HCT116 (cell line): Measurements from ENCODE around the gene COL28A1. TPM values are rescaled to one million over a fixed set of nuclear protein-coding genes. Genes with fewer than 3 reads are reported as not detected.

ENCODE experiments used
- ATAC-seq: fragments of 200-7000 bp; cut with Tn5 transposase; 2 replicates; pipeline ENCODE4 v1.9.1; 2020; ENCODE audit warnings: mild to moderate bottlenecking, moderate library complexity
- BruUV-seq: library from RNA; stranded (reverse); fragments of 400-500 nt; replicated peaks from 2 replicates; lab custom pipeline; 2021; lab: Mats Ljungman, UMichigan
- CTCF ChIA-PET: fragments of 300-600 bp; sonication (Branson Sonifier 250); formaldehyde crosslinking; loops from one replicate; lab custom pipeline; 2021; ENCODE audit warnings: antibody characterized with exemption; lab: Charles Lee
- POLR2A ChIA-PET: fragments of 300-600, 350-600 bp; sonication (Branson Sonifier 250); formaldehyde crosslinking; loops from one replicate; lab custom pipeline; 2021; ENCODE audit warnings: antibody characterized with exemption; lab: Charles Lee
- RAD21 ChIA-PET, 2 experiments: fragments of 300-600 bp; sonication (Branson Sonifier 250); formaldehyde crosslinking; loops; one replicate each; lab custom pipeline; 2023; ENCODE audit warnings: low total read pairs in 2 of 2; ENCODE audit not compliant: uncharacterized antibody in 2 of 2, unreplicated experiment in 2 of 2, low non-redundant PET in 1 of 2; lab: Charles Lee
- DNase-seq: peaks from one replicate; pipeline ENCODE4 v3.0.0-alpha.2; 2010; ENCODE audit warnings: low read depth, low spot score
- H2AFZ ChIP-seq: fragments of 200-600 bp; shearing (Covaris generic), sonication (generic); 2 replicates; pipeline ENCODE4 v1.6.1; 2017; ENCODE audit warnings: low read depth, mixed run types, mixed read lengths, antibody characterized with exemption, low read length; ENCODE audit not compliant: poor library complexity, severe bottlenecking
- H3K27ac ChIP-seq: 2 replicates; pipeline ENCODE4 v1.5.1; 2012; ENCODE audit warnings: low read depth, low read length
- H3K27me3 ChIP-seq: fragments of 200-600 bp; sonication (generic); 2 replicates; pipeline ENCODE4 v1.6.1; 2016; ENCODE audit warnings: mixed run types, low read length, mixed read lengths; ENCODE audit not compliant: insufficient read depth
- H3K36me3 ChIP-seq, 2 experiments: fragments of 200-500 bp in 1 of 2; fragments of 200-600 bp in 1 of 2; sonication (Bioruptor generic) in 1 of 2; sonication (generic) in 1 of 2; 2 replicates each; pipeline versions ENCODE4 v1.5.1 to v1.6.1; 2014 to 2016; ENCODE audit warnings: low read length in 2 of 2, inconsistent platforms in 1 of 2, mixed read lengths in 1 of 2, mixed run types in 1 of 2; ENCODE audit not compliant: insufficient read depth in 2 of 2, control insufficient read depth in 1 of 2
- H3K4me1 ChIP-seq, 2 experiments: fragments of 200-600 bp in 1 of 2; sonication (generic) in 1 of 2; 2 replicates each; pipeline versions ENCODE4 v1.5.1 to v1.6.1; 2012 to 2017; ENCODE audit warnings: low read length in 2 of 2, inconsistent platforms in 1 of 2, mild to moderate bottlenecking in 1 of 2, mixed read lengths in 1 of 2, mixed run types in 1 of 2, moderate library complexity in 1 of 2; ENCODE audit not compliant: insufficient read depth in 2 of 2, control insufficient read depth in 1 of 2
- H3K4me2 ChIP-seq: fragments of 200-600 bp; sonication (generic); 2 replicates; pipeline ENCODE4 v1.6.1; 2017; ENCODE audit warnings: mixed run types, low read length, mixed read lengths
- H3K4me3 ChIP-seq, 2 experiments: fragments of 200-600 bp in 1 of 2; sonication (generic) in 1 of 2; replicated peaks in 1 of 2; 2 replicates each; pipeline ENCODE4 v1.5.1; 2011 to 2016; ENCODE audit warnings: low read length in 2 of 2, control low read depth in 1 of 2, low read depth in 1 of 2, mild to moderate bottlenecking in 1 of 2, mixed read lengths in 1 of 2, mixed run types in 1 of 2
- H3K79me2 ChIP-seq: fragments of 200-600 bp; sonication (generic); 2 replicates; pipeline ENCODE4 v1.6.1; 2017; ENCODE audit warnings: mild to moderate bottlenecking, mixed run types, low read length, moderate library complexity, mixed read lengths; ENCODE audit not compliant: insufficient read depth
- H3K9ac ChIP-seq: fragments of 200-600 bp; sonication (generic); 2 replicates; pipeline ENCODE4 v1.6.1; 2016; ENCODE audit warnings: low read length, mixed read lengths
- H3K9me2 ChIP-seq: fragments of 200-600 bp; sonication (generic), shearing (Covaris generic); 2 replicates; pipeline ENCODE4 v1.6.1; 2017; ENCODE audit warnings: mixed run types, mild to moderate bottlenecking, moderate library complexity; ENCODE audit not compliant: insufficient read depth
- H3K9me3 ChIP-seq, 2 experiments: fragments of 200-500 bp in 1 of 2; fragments of 200-600 bp in 1 of 2; sonication (Bioruptor generic) in 1 of 2; sonication (generic) in 1 of 2; 2 replicates each; pipeline ENCODE4 v1.6.1; 2014 to 2017; ENCODE audit warnings: low read length in 2 of 2, mixed read lengths in 2 of 2, inconsistent platforms in 1 of 2, low read depth in 1 of 2, mild to moderate bottlenecking in 1 of 2, mixed run types in 1 of 2, moderate library complexity in 1 of 2; ENCODE audit not compliant: control insufficient read depth in 1 of 2, insufficient read depth in 1 of 2
- H4K20me1 ChIP-seq: fragments of 200-600 bp; sonication (generic), shearing (Covaris generic); 2 replicates; pipeline ENCODE4 v1.6.1; 2017; ENCODE audit warnings: mixed run types, mild to moderate bottlenecking, moderate library complexity; ENCODE audit not compliant: insufficient read depth
- ATF3 ChIP-seq: IDR thresholded peaks from 2 replicates; pipeline ENCODE4 v1.6.1; 2012
- CBX3 ChIP-seq: IDR thresholded peaks from 2 replicates; pipeline ENCODE4 v1.6.1; 2012; ENCODE audit warnings: low read depth
- CEBPB ChIP-seq: IDR thresholded peaks from 2 replicates; pipeline ENCODE4 v1.6.1; 2012; ENCODE audit warnings: low read depth
- CTCF ChIP-seq, 3 experiments: fragments of 200-600 bp in 1 of 3; sonication (generic) in 1 of 3; IDR thresholded peaks in 2 of 3; conservative IDR thresholded peaks in 1 of 3; 2 replicates each; pipeline ENCODE4 v1.5.1; 2012 to 2017; ENCODE audit warnings: low read depth in 2 of 3, low read length in 2 of 3, antibody characterized with exemption in 1 of 3, borderline replicate concordance in 1 of 3, control low read depth in 1 of 3, mild to moderate bottlenecking in 1 of 3, mixed read lengths in 1 of 3, mixed run types in 1 of 3, moderate library complexity in 1 of 3; ENCODE audit not compliant: insufficient read depth in 1 of 3
- EGR1 ChIP-seq: IDR thresholded peaks from 2 replicates; pipeline ENCODE4 v1.6.1; 2012; ENCODE audit warnings: low read depth
- ELF1 ChIP-seq: IDR thresholded peaks from 2 replicates; pipeline ENCODE4 v1.6.1; 2012; ENCODE audit warnings: low read depth, borderline replicate concordance
- FOSL1 ChIP-seq: IDR thresholded peaks from 2 replicates; pipeline ENCODE4 v1.6.1; 2012; ENCODE audit warnings: low read depth
- JUND ChIP-seq: IDR thresholded peaks from 2 replicates; pipeline ENCODE4 v1.6.1; 2012
- MAX ChIP-seq: IDR thresholded peaks from 2 replicates; pipeline ENCODE4 v1.6.1; 2012
- POLR2AphosphoS5 ChIP-seq: IDR thresholded peaks from 2 replicates; pipeline ENCODE4 v1.6.1; 2011; ENCODE audit warnings: mild to moderate bottlenecking, low read depth, low read length, moderate library complexity
- RAD21 ChIP-seq: IDR thresholded peaks from 2 replicates; pipeline ENCODE4 v1.6.1; 2012; ENCODE audit warnings: low read depth, mild to moderate bottlenecking
- REST ChIP-seq: IDR thresholded peaks from 2 replicates; pipeline ENCODE4 v1.6.1; 2012; ENCODE audit warnings: low read depth
- SIN3A ChIP-seq: IDR thresholded peaks from 2 replicates; pipeline ENCODE4 v1.6.1; 2012; ENCODE audit warnings: low read depth
- SP1 ChIP-seq: IDR thresholded peaks from 2 replicates; pipeline ENCODE4 v1.6.1; 2012; ENCODE audit warnings: low read depth
- SRF ChIP-seq: IDR thresholded peaks from 2 replicates; pipeline ENCODE4 v1.6.1; 2012; ENCODE audit warnings: low read depth
- TCF7L2 ChIP-seq: IDR thresholded peaks from 2 replicates; pipeline ENCODE4 v1.7.0; 2011; ENCODE audit warnings: borderline replicate concordance, inconsistent platforms; ENCODE audit not compliant: insufficient read depth, insufficient read length; ENCODE audit errors: extremely low read depth
- YY1 ChIP-seq: IDR thresholded peaks from 2 replicates; pipeline ENCODE4 v1.6.1; 2011; ENCODE audit warnings: low read length, low read depth, moderate library complexity, mild to moderate bottlenecking; ENCODE audit not compliant: insufficient replicate concordance; ENCODE audit errors: extremely low read depth
- ZBTB33 ChIP-seq: IDR thresholded peaks from 2 replicates; pipeline ENCODE4 v1.6.1; 2011; ENCODE audit warnings: mild to moderate bottlenecking, low read length, moderate library complexity; ENCODE audit not compliant: insufficient replicate concordance; ENCODE audit errors: extremely low read depth
- ZNF274 ChIP-seq: fragments of 200-500 bp; sonication (Bioruptor generic); IDR thresholded peaks from 2 replicates; pipeline ENCODE4 v1.6.1; 2014; ENCODE audit warnings: mild to moderate bottlenecking, low read depth, low read length, inconsistent platforms
- intact Hi-C: fragments of 100-400 bp; cut with micrococcal nuclease; formaldehyde crosslinking; loops from 2 replicates; pipeline ENCODE4 v1.10.0; 2022
- total RNA-seq: library from RNA; stranded (reverse); gene quantifications from one replicate; pipeline ENCODE4 v1.2.1, GENCODE V29; 2021; ENCODE audit not compliant: unreplicated experiment

The COL28A1 gene
- total RNA-seq, 1 experiment from 2014 or later: 0.12 TPM

- no peaks in the 10 kb centered on the region for H3K9me2 ChIP-seq
- no peaks in the 10 kb centered on the region for H3K36me3 ChIP-seq
- DNase-seq (no peak), ATAC-seq (no peak)
- ChIA-PET CTCF (no interaction called here), POLR2A (no interaction called here), RAD21 (no interaction called here)
- TF ChIP-seq CEBPB (no peak), CBX3 (no peak), SRF (no peak), ATF3 (no peak), EGR1 (no peak), FOSL1 (no peak), REST (no peak), TCF7L2 (no peak), ZBTB33 (no peak), SP1 (no peak), YY1 (no peak), SIN3A (no peak), POLR2AphosphoS5 (no peak), ELF1 (no peak), ZNF274 (no peak), JUND (no peak), CTCF (IDR thresholded peaks at IDR 0.05 in 2 of 3, conservative IDR thresholded peaks at IDR 0.05 in 1 of 3; ENCODE audit: borderline replicate concordance in 1 of 3, insufficient read depth in 1 of 3, low read depth in 2 of 3, low read length in 2 of 3) (no peak), RAD21 (no peak), MAX (no peak)
- H4K20me1 ChIP-seq: no peaks in the 10 kb centered on the region
- intact Hi-C loops: loop anchor here (5.0 kb wide), 1 partner anchor 35 kb away; no protein-coding TSS in a partner anchor
- no peak overlapping the region for H3K27ac ChIP-seq
- no peak overlapping the region for H3K4me2 ChIP-seq
- no peak overlapping the region for H3K9ac ChIP-seq
- peaks cover 0 to 10% of the 10 kb centered on the region in 2 experiments; a peak in 3 of 4 replicates for H3K9me3 ChIP-seq
- no peaks in the 10 kb centered on the region for H3K79me2 ChIP-seq
- BruUV-seq: no TSS peak
- H3K4me1 ChIP-seq: no peaks in the 10 kb centered on the region
- H2AFZ ChIP-seq: no peak overlapping the region
- no peak overlapping the region for H3K4me3 ChIP-seq
- no peaks in the 10 kb centered on the region for H3K27me3 ChIP-seq
Observed at GRCh38 chr7:7452652-7453051, 83.0 kb downstream of the COL28A1 start.
